Measurements from ENCODE around the gene PRR14.

DNA sequence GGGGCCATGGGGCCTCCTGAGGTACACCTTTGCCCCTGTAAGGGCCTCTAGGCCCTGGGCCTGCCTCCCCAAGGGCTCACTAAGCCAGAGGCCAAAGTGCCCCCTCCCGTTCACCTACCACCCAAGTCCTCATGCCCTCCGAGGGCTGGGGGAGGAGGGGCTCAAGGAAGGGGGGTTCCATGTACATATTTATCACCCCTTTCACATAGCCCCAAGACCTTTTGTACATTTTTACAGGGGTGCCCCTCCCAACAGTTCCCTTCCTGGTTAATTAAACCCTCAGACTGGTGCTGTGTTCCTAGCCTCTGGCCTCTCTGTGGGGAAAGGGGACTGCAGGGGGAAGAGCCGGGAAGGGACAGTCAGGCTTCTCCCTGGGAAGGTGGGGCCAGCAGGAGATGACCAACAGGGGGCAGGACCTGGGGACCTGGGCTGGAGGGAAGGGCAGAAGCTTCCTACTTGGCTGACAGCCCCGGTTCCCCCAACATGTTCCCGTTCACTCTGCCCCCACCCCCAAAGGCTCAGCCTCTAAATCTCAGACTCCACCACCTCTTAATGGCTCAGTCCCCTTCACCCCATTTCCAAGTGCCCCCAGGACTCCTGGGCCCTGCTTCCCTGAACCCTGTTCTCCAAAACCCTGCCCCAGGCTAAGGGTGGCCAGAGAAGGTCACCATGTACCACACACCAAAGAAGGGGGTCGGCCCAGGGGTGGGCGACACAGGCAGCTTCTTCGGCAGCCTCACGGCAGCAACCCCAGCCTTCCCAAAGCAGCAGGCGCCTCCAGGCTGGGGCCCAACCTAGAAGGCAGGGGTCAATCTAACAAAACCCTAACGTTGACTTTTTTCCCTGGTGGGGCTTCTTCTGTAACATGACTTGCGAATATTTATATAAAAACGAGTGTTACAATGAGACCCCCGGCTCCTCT is 19.4 kb downstream of the PRR14 start:
- TF ChIP-seq, protein P1, sequence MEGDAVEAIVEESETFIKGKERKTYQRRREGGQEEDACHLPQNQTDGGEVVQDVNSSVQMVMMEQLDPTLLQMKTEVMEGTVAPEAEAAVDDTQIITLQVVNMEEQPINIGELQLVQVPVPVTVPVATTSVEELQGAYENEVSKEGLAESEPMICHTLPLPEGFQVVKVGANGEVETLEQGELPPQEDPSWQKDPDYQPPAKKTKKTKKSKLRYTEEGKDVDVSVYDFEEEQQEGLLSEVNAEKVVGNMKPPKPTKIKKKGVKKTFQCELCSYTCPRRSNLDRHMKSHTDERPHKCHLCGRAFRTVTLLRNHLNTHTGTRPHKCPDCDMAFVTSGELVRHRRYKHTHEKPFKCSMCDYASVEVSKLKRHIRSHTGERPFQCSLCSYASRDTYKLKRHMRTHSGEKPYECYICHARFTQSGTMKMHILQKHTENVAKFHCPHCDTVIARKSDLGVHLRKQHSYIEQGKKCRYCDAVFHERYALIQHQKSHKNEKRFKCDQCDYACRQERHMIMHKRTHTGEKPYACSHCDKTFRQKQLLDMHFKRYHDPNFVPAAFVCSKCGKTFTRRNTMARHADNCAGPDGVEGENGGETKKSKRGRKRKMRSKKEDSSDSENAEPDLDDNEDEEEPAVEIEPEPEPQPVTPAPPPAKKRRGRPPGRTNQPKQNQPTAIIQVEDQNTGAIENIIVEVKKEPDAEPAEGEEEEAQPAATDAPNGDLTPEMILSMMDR (IDR thresholded peaks at IDR 0.05), result no peak; the same call in 1 of the 2 replicates
- no peak for TF ChIP-seq MXI1 (IDR thresholded peaks at IDR 0.05; ENCODE audit: low read depth, low read length)

Data from SK-N-SH (cell line).